ENCODE measurements around the gene DOC2B.

GRCh38 chr17:222172-222571 lies 40.7 kb upstream of the DOC2B start:
- no peak for TF ChIP-seq CTCF (IDR thresholded peaks at IDR 0.05; ENCODE audit: low read depth, low read length, poor library complexity, severe bottlenecking)
- TF ChIP-seq EZH2phosphoT487 (IDR thresholded peaks at IDR 0.05; ENCODE audit: borderline replicate concordance, low read length) = no peak

Measured in DOHH2 (cell line).